CD14-positive monocyte (primary cell): ENCODE results near the gene CFAP57. TPM values are rescaled to one million over a fixed set of nuclear protein-coding genes. Genes with fewer than 3 reads are reported as not detected.

Experiments
- DNase-seq, 3 donors: peaks; one replicate each; pipeline ENCODE4 v3.0.0-alpha.2; 2011 to 2022
- H2AFZ ChIP-seq: 2 replicates; pipeline ENCODE4 v1.6.0; 2012; ENCODE audit warnings: mild to moderate bottlenecking, low read depth, low read length, inconsistent platforms; ENCODE audit not compliant: insufficient read depth, poor library complexity, severe bottlenecking
- H3K27ac ChIP-seq, 2 donors: 1 replicate in 1 of 2; 2 replicates in 1 of 2; pipeline ENCODE4 v1.5.1; 2012 to 2013; ENCODE audit warnings: low read length in 2 of 2, control low read depth in 1 of 2, inconsistent platforms in 1 of 2, low read depth in 1 of 2, mild to moderate bottlenecking in 1 of 2
- H3K27me3 ChIP-seq, 2 donors: one replicate each; pipeline versions ENCODE4 v1.6.0 to v1.6.1; 2011 to 2013; ENCODE audit warnings: low read length in 2 of 2; ENCODE audit not compliant: control insufficient read depth in 2 of 2, insufficient read depth in 2 of 2
- H3K36me3 ChIP-seq, 2 donors: replicated peaks in 1 of 2; 1 replicate in 1 of 2; 2 replicates in 1 of 2; pipeline versions ENCODE4 v1.5.1 to v1.6.1; 2012 to 2013; ENCODE audit warnings: low read length in 2 of 2, control low read depth in 1 of 2, inconsistent platforms in 1 of 2, mild to moderate bottlenecking in 1 of 2; ENCODE audit not compliant: insufficient read depth in 2 of 2, control insufficient read depth in 1 of 2
- H3K4me1 ChIP-seq, 2 donors: 1 replicate in 1 of 2; 2 replicates in 1 of 2; pipeline versions ENCODE4 v1.5.1 to v1.6.1; 2012 to 2013; ENCODE audit warnings: low read length in 2 of 2, control low read depth in 1 of 2, inconsistent platforms in 1 of 2, mild to moderate bottlenecking in 1 of 2, moderate library complexity in 1 of 2; ENCODE audit not compliant: insufficient read depth in 2 of 2, control insufficient read depth in 1 of 2
- H3K4me2 ChIP-seq: replicated peaks from 2 replicates; pipeline ENCODE3; 2012; ENCODE audit warnings: low read length, moderate library complexity, mild to moderate bottlenecking; ENCODE audit not compliant: poor library complexity, severe bottlenecking; ENCODE audit errors: extremely low read depth
- H3K4me3 ChIP-seq, 3 experiments: fragments of 200-600 bp in 1 of 3; sonication (generic) in 1 of 3; replicated peaks in 1 of 3; 1 replicate in 2 of 3; 2 replicates in 1 of 3; pipeline ENCODE4 v1.5.1; 2011 to 2013; ENCODE audit warnings: low read length in 3 of 3, mild to moderate bottlenecking in 3 of 3, control low read depth in 2 of 3, low read depth in 2 of 3, inconsistent platforms in 1 of 3, moderate library complexity in 1 of 3
- H3K79me2 ChIP-seq: 2 replicates; pipeline ENCODE4 v1.6.0; 2012; ENCODE audit warnings: mild to moderate bottlenecking, control low read depth, inconsistent platforms, low read length, moderate library complexity; ENCODE audit not compliant: insufficient read depth
- H3K9ac ChIP-seq: 2 replicates; pipeline ENCODE4 v1.6.0; 2017; ENCODE audit warnings: low read length, mild to moderate bottlenecking; ENCODE audit not compliant: insufficient read depth, poor library complexity, severe bottlenecking
- H3K9me3 ChIP-seq, 2 donors: replicated peaks in 1 of 2; 1 replicate in 1 of 2; 2 replicates in 1 of 2; pipeline versions ENCODE4 v1.5.1 to v1.6.1; 2012 to 2013; ENCODE audit warnings: low read length in 2 of 2, control low read depth in 1 of 2; ENCODE audit not compliant: control insufficient read depth in 1 of 2, insufficient read depth in 1 of 2
- H4K20me1 ChIP-seq: 2 replicates; pipeline ENCODE4 v1.6.0; 2012; ENCODE audit warnings: mild to moderate bottlenecking, low read length, control low read depth, moderate library complexity; ENCODE audit not compliant: insufficient read depth
- H3K27ac Mint-ChIP-seq, 7 donors: one replicate each; pipeline ENCODE4 v1.8.0; 2020; ENCODE audit warnings: mild to moderate bottlenecking in 7 of 7, mixed read lengths in 7 of 7, moderate library complexity in 6 of 7, inconsistent platforms in 2 of 7
- H3K27me3 Mint-ChIP-seq, 3 donors: one replicate each; pipeline ENCODE4 v1.8.0; 2021 to 2022; ENCODE audit warnings: low read depth in 3 of 3, mild to moderate bottlenecking in 3 of 3, mixed read lengths in 3 of 3, moderate library complexity in 3 of 3, inconsistent platforms in 1 of 3
- H3K36me3 Mint-ChIP-seq, 2 donors: one replicate each; pipeline ENCODE4 v1.8.0; 2020; ENCODE audit warnings: mixed read lengths in 2 of 2, inconsistent platforms in 1 of 2, mild to moderate bottlenecking in 1 of 2
- H3K4me1 Mint-ChIP-seq: one replicate; pipeline ENCODE4 v1.8.0; 2020; ENCODE audit warnings: mild to moderate bottlenecking, mixed read lengths
- H3K4me3 Mint-ChIP-seq, 2 donors: one replicate each; pipeline ENCODE4 v1.8.0; 2020; ENCODE audit warnings: mild to moderate bottlenecking in 2 of 2, mixed read lengths in 2 of 2, moderate library complexity in 1 of 2
- H3K9me3 Mint-ChIP-seq, 7 donors: one replicate each; pipeline ENCODE4 v1.8.0; 2020 to 2022; ENCODE audit warnings: mixed read lengths in 7 of 7, mild to moderate bottlenecking in 6 of 7, moderate library complexity in 6 of 7, inconsistent platforms in 2 of 7
- CTCF ChIP-seq: fragments of 200-600 bp; IDR thresholded peaks from one replicate; pipeline ENCODE4 v1.8.0; 2022; ENCODE audit warnings: antibody characterized with exemption, mild to moderate bottlenecking
- WGBS: methylation state at CpG from one replicate; pipeline ENCODE4 v1.1.5; 2013; ENCODE audit warnings: missing lambda C conversion rate; ENCODE audit not compliant: insufficient coverage; 5-methylcytosine and 5-hydroxymethylcytosine counted together
- intact Hi-C, 2 donors: fragments of 100-400 bp; cut with micrococcal nuclease; formaldehyde crosslinking; loops; one replicate each; pipeline versions ENCODE4 v1.15.0 to v1.15.1; 2023
- polyA plus RNA-seq, 3 donors: library from polyadenylated mRNA; depleted of rRNA in 1 of 3; unstranded in 2 of 3; stranded (reverse) in 1 of 3; fragments of 300-500 nt in 2 of 3; fragments of >200 nt in 1 of 3; fragmentation: Illumina TruSeq in 2 of 3; gene quantifications; 1 replicate in 2 of 3; 2 replicates in 1 of 3; pipeline ENCODE4 v1.2.3, GENCODE V29; 2012 to 2021

Gene CFAP57
- polyA plus RNA-seq, 3 donors: 0.01 to 0.05 TPM; not detected in 1

DNA sequence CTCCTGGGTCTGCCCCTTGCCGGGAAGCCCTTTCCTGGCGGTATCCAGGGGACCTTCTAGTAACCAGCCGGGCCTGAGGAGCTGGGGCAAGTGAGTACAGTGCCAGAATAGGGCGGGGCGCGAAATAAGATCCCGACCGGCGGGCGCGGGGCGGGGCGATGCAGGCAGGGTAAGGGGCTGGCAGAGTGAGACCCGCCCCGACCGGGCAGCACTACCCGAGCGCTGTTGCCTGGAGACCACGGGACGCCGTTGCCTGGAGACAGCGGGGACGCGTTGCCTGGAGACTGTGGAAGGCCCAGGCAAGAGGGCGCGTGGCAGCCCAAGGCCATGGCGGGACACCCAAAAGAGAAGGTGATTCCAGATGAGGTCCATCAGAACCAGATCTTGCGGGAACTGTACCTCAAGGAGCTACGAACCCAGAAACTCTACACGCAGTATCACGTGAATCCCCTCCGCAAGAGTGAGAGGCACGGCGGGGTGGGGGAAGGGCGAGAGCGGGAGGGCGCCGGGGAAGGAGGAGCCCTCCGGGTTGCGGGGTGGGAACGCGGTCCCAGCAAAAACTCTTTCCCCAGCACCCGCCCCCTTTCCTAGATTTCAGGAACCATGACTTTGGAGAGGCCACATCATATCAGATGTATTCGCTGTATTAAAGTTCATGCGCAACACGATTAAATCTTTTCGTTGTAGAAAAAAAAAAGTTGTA is 24.4 kb upstream of the CFAP57 start:
- Histone ChIP-seq H3K27ac (no peak overlapping the region), H3K4me1 (peaks cover 6 to 8% of the 10 kb centered on the region in 2 donors), H3K27me3 (peaks cover 41 to 61% of the 10 kb centered on the region in 2 donors), H3K4me3 (peak overlapping the region in 1 of 3 experiments; percentile 40), H3K4me2 (peak overlapping the region; percentile 39), H3K36me3 (no peaks in the 10 kb centered on the region), H3K9me3 (peaks cover 0 to 12% of the 10 kb centered on the region in 2 donors), H3K79me2 (no peaks in the 10 kb centered on the region), H2AFZ (peak overlapping the region; percentile 21), H3K9ac (no peak overlapping the region), H4K20me1 (no peaks in the 10 kb centered on the region)
- peak in 1 of 3 donors; percentile 6 for DNase-seq
- TF ChIP-seq CTCF: no peak
- peaks cover 6% of the 10 kb centered on the region for H3K4me1 Mint-ChIP-seq
- H3K4me3 Mint-ChIP-seq: peak overlapping the region; percentile 20 to 82
- H3K27me3 Mint-ChIP-seq: peaks cover 53 to 60% (median 56%) of the 10 kb centered on the region in 3 donors
- H3K36me3 Mint-ChIP-seq: peaks cover 0 to 3% of the 10 kb centered on the region in 2 donors
- H3K27ac Mint-ChIP-seq: no peak overlapping the region
- H3K9me3 Mint-ChIP-seq: peaks cover 0 to 6% (median 0%) of the 10 kb centered on the region in 7 donors
- WGBS: under 1% methylated on average over 26 of the region's 47 CpGs
- intact Hi-C loops: no loop called here

- Mint-ChIP-seq H3K9me3 (peaks cover 0 to 5% (median 0%) of the 10 kb centered on the region in 7 donors), H3K36me3 (peaks cover 0 to 3% of the 10 kb centered on the region in 2 donors), H3K27ac (no peak overlapping the region), H3K4me1 (peaks cover 6% of the 10 kb centered on the region), H3K27me3 (peaks cover 48 to 53% (median 52%) of the 10 kb centered on the region in 3 donors), H3K4me3 (no peak overlapping the region)
- Histone ChIP-seq H3K9me3 (peaks cover 0 to 12% of the 10 kb centered on the region in 2 donors), H3K27ac (no peak overlapping the region), H4K20me1 (no peaks in the 10 kb centered on the region), H3K79me2 (no peaks in the 10 kb centered on the region), H3K9ac (no peak overlapping the region), H3K36me3 (no peaks in the 10 kb centered on the region), H3K27me3 (peaks cover 38 to 51% of the 10 kb centered on the region in 2 donors), H2AFZ (no peak overlapping the region), H3K4me2 (no peak overlapping the region), H3K4me3 (no peak overlapping the region), H3K4me1 (peaks cover 6 to 8% of the 10 kb centered on the region in 2 donors)
- WGBS: 87% methylated on average over 2 of the region's 5 CpGs
- no peak for TF ChIP-seq CTCF
- intact Hi-C loops: no loop called here
- DNase-seq: no peak
Observed at GRCh38 chr1:43149889-43150288, 22.2 kb upstream of the CFAP57 start.
